Hepatocyte (in vitro differentiated cells): ENCODE results near the gene DELE1. TPM values are rescaled to one million over a fixed set of nuclear protein-coding genes. Genes with fewer than 3 reads are reported as not detected.

Source experiments
- polyA plus RNA-seq: library from polyadenylated mRNA; unstranded; fragments of >200 nt; fragmentation: Nextera tagmentation; extraction: Ambion mirVana; gene quantifications from 2 replicates; pipeline ENCODE4 v1.2.1, GENCODE V29; 2016
- total RNA-seq: library from RNA; depleted of rRNA; stranded (reverse); fragments of >200 nt; gene quantifications from 2 replicates; pipeline ENCODE4 v1.2.3, GENCODE V29; 2014

Gene DELE1
- total and polyA plus RNA-seq, 2 experiments from 2014 or later: 32.6 to 62.0 TPM

Other genes with a start within 250 kb of the DELE1 start
- 4.9 and 5.1 TPM in 2 replicates for gene ARAP3, start 241.6 kb upstream of the DELE1 start, total RNA-seq
- 8.4 and 8.6 TPM in 2 replicates for gene ARAP3, start 241.6 kb upstream of the DELE1 start, polyA plus RNA-seq
- 10.5 and 10.8 TPM in 2 replicates for gene PCDH1, start 45.5 kb upstream of the DELE1 start, total RNA-seq
- 6.2 and 8.6 TPM in 2 replicates for gene PCDH1, start 45.5 kb upstream of the DELE1 start, polyA plus RNA-seq
- gene PCDH12, start 34.3 kb downstream of the DELE1 start, total RNA-seq: 1.1 and 4.5 TPM in 2 replicates
- gene PCDH12, start 34.3 kb downstream of the DELE1 start, polyA plus RNA-seq: 0.06 and 0.42 TPM in 2 replicates
- gene RNF14, start 45.2 kb downstream of the DELE1 start, total RNA-seq: 53.0 and 57.8 TPM in 2 replicates
- gene RNF14, start 45.2 kb downstream of the DELE1 start, polyA plus RNA-seq: 48.2 and 52.6 TPM in 2 replicates
- 106 and 126 TPM in 2 replicates for gene GNPDA1, start 89.2 kb downstream of the DELE1 start, total RNA-seq
- gene GNPDA1, start 89.2 kb downstream of the DELE1 start, polyA plus RNA-seq: 85.3 and 97.3 TPM in 2 replicates
- 80.3 and 85.0 TPM in 2 replicates for gene NDFIP1, start 184.9 kb downstream of the DELE1 start, total RNA-seq
- gene NDFIP1, start 184.9 kb downstream of the DELE1 start, polyA plus RNA-seq: 61.3 and 63.8 TPM in 2 replicates